TTC549 (cell line): Measurements from ENCODE around the gene DPY19L1.
"Not testable (repeated sequence)": the region's sequence is repeated elsewhere in the genome, so short reads cannot be mapped to it uniquely, and the experiment has no call there.

Source experiments
- FAIRE-seq: peaks from 2 replicates; lab custom pipeline; 2012; peaks lifted over from hg19 to GRCh38; lab: Jason Lieb, UNC

Gene DPY19L1

GRCh38 chr7:35037211-35037525 lies at the start of gene DPY19L1:
Gene DPY19L1 (minus strand): TSS chr7:35037485. CDS start chr7:35037394, 91 bp downstream.
- FAIRE-seq, result no peak

GRCh38 chr7:35079517-35079916 lies 42.2 kb upstream of the DPY19L1 start:
- FAIRE-seq, result not testable (repeated sequence)

- not testable (repeated sequence) for FAIRE-seq
These were observed 36.7 kb upstream of the DPY19L1 start for GRCh38 chr7:35074008-35074407.

- FAIRE-seq, result not testable (repeated sequence)
These were observed 35.9 kb upstream of the DPY19L1 start for GRCh38 chr7:35072950-35073827.

GRCh38 chr7:35069084-35069483 lies 31.8 kb upstream of the DPY19L1 start:
- FAIRE-seq, result not testable (repeated sequence)

- not testable (repeated sequence) for FAIRE-seq
These were observed 28.1 kb upstream of the DPY19L1 start for GRCh38 chr7:35065382-35065781.

- not testable (repeated sequence) for FAIRE-seq
These were observed 21.3 kb upstream of the DPY19L1 start for GRCh38 chr7:35058571-35058970.

GRCh38 chr7:35057505-35058451 lies 20.5 kb upstream of the DPY19L1 start:
- not testable (repeated sequence) for FAIRE-seq

- FAIRE-seq, result not testable (repeated sequence)
These were observed 18.4 kb upstream of the DPY19L1 start for GRCh38 chr7:35055733-35056132.

GRCh38 chr7:35053488-35054175 lies 16.3 kb upstream of the DPY19L1 start:
- FAIRE-seq, result not testable (repeated sequence)

GRCh38 chr7:35048390-35048789 lies 11.1 kb upstream of the DPY19L1 start:
- FAIRE-seq, result not testable (repeated sequence)

- not testable (repeated sequence) for FAIRE-seq
These were observed 10.6 kb upstream of the DPY19L1 start for GRCh38 chr7:35047912-35048305.

- not testable (repeated sequence) for FAIRE-seq
These were observed 10.1 kb upstream of the DPY19L1 start for GRCh38 chr7:35047263-35047911.

GRCh38 chr7:35043301-35043700 lies 6.0 kb upstream of the DPY19L1 start:
- not testable (repeated sequence) for FAIRE-seq

- FAIRE-seq, result no peak
These were observed 3.6 kb upstream of the DPY19L1 start for GRCh38 chr7:35040906-35041305.

- no peak for FAIRE-seq
These were observed 2.1 kb upstream of the DPY19L1 start for GRCh38 chr7:35039343-35039742.

- no peak for FAIRE-seq
These were observed 1.1 kb upstream of the DPY19L1 start for GRCh38 chr7:35038354-35038753.

- no peak for FAIRE-seq
These were observed 449 bp upstream of the DPY19L1 start for GRCh38 chr7:35037526-35038341.

GRCh38 chr7:35036361-35037171 lies 719 bp downstream of the DPY19L1 start:
- no peak for FAIRE-seq

GRCh38 chr7:35035511-35035961 lies 1.7 kb downstream of the DPY19L1 start:
- no peak for FAIRE-seq
